Aorta (tissue), 5 donors: ENCODE measurements around the gene RPL12. TPM values are rescaled to one million over a fixed set of nuclear protein-coding genes. Genes with fewer than 3 reads are reported as not detected.

ENCODE experiments used
- ATAC-seq: fragments of 200-7000 bp; cut with Tn5 transposase; one replicate; pipeline ENCODE4 v1.9.1; 2022; ENCODE audit warnings: moderate library complexity; ENCODE audit not compliant: low FRiP score
- DNase-seq, 2 donors: peaks; one replicate each; pipeline ENCODE4 v3.0.0-alpha.2; 2020
- H3K27ac ChIP-seq, 2 donors: one replicate each; pipeline ENCODE4 v1.5.1; 2013; ENCODE audit warnings: low read length in 2 of 2, mild to moderate bottlenecking in 2 of 2, moderate library complexity in 2 of 2, control low read depth in 1 of 2, inconsistent platforms in 1 of 2, low read depth in 1 of 2
- H3K27me3 ChIP-seq, 2 donors: one replicate each; pipeline ENCODE4 v1.6.1; 2013; ENCODE audit warnings: control low read depth in 1 of 2, low read length in 1 of 2, mild to moderate bottlenecking in 1 of 2, moderate library complexity in 1 of 2; ENCODE audit not compliant: insufficient read depth in 2 of 2, control insufficient read depth in 1 of 2
- H3K36me3 ChIP-seq, 2 donors: one replicate each; pipeline ENCODE4 v1.6.1; 2013; ENCODE audit warnings: control low read depth in 1 of 2, low read length in 1 of 2, mild to moderate bottlenecking in 1 of 2; ENCODE audit not compliant: insufficient read depth in 2 of 2, control insufficient read depth in 1 of 2
- H3K4me1 ChIP-seq, 2 donors: one replicate each; pipeline ENCODE4 v1.6.1; 2013; ENCODE audit warnings: low read length in 2 of 2, control low read depth in 1 of 2, mild to moderate bottlenecking in 1 of 2, moderate library complexity in 1 of 2; ENCODE audit not compliant: insufficient read depth in 2 of 2, control insufficient read depth in 1 of 2
- H3K4me3 ChIP-seq, 2 donors: one replicate each; pipeline ENCODE4 v1.5.1; 2013; ENCODE audit warnings: low read length in 2 of 2, control low read depth in 1 of 2, mild to moderate bottlenecking in 1 of 2
- H3K9me3 ChIP-seq: one replicate; pipeline ENCODE4 v1.6.1; 2013; ENCODE audit warnings: mild to moderate bottlenecking, low read length; ENCODE audit not compliant: control insufficient read depth
- WGBS, 2 donors: extraction: QIAGEN DNeasy Blood & Tissue Kit; methylation state at CpG; one replicate each; pipeline ENCODE4 v1.1.7; 2013; 5-methylcytosine and 5-hydroxymethylcytosine counted together
- intact Hi-C, 2 donors: fragments of 100-400 bp; cut with DNase I; formaldehyde crosslinking; loops; one replicate each; pipeline versions ENCODE4 v1.14.2 to v1.15.0; 2022
- long read RNA-seq, 2 donors: library from polyadenylated mRNA; unstranded; transcript quantifications; one replicate each; pipeline ENCODE4 v2.0.0, GENCODE V29; 2020 to 2021
- polyA plus RNA-seq, 2 donors: library from polyadenylated mRNA; stranded (reverse); fragments of 200-250 nt; gene quantifications; one replicate each; pipeline ENCODE4 v1.2.3, GENCODE V29; 2013
- total RNA-seq, 2 donors: library from RNA; stranded (reverse); fragmentation: NEBNext Ultra II Directional; extraction: Animal tissue kit (Norgen Biotek cat#: 25700); gene quantifications; one replicate each; pipeline ENCODE4 v1.2.1, GENCODE V29; 2021
- donor health status: healthy with polysubstance abuse.
- donor health status: Bipolar disorder and iron deficiency.
- donor health status: DM: no; HTN: no; CAD: no.
- donor health status: DM: no; HTN: no; CAD: no.
- donor health status: DM: yes; HTN: yes; CAD: no.

The RPL12 gene
- total RNA-seq = 100 to 1,000 TPM; 875 to 907 TPM
- 1,000 to 10,000 TPM; 2,932 to 3,006 TPM for polyA plus RNA-seq
- long read RNA-seq, donor 1, transcript RPL12-204 (7 exons, 864 nt) = minor isoform, 5 of 231 reads
- long read RNA-seq, donor 1, transcript RPL12-201 (7 exons, 633 nt) = major isoform, 197 of 231 reads
- long read RNA-seq, donor 1, partial matches to known transcripts = 15 of 231 reads
- long read RNA-seq, donor 1, other reads (novel, unspliced or antisense) = 13 of 231 reads
- long read RNA-seq, donor 2, transcript RPL12-201 (7 exons, 633 nt) = major isoform, 156 of 169 reads
- long read RNA-seq, donor 2, partial matches to known transcripts = 6 of 169 reads
- long read RNA-seq, donor 2, other reads (novel, unspliced or antisense) = 1 of 169 reads

DNA sequence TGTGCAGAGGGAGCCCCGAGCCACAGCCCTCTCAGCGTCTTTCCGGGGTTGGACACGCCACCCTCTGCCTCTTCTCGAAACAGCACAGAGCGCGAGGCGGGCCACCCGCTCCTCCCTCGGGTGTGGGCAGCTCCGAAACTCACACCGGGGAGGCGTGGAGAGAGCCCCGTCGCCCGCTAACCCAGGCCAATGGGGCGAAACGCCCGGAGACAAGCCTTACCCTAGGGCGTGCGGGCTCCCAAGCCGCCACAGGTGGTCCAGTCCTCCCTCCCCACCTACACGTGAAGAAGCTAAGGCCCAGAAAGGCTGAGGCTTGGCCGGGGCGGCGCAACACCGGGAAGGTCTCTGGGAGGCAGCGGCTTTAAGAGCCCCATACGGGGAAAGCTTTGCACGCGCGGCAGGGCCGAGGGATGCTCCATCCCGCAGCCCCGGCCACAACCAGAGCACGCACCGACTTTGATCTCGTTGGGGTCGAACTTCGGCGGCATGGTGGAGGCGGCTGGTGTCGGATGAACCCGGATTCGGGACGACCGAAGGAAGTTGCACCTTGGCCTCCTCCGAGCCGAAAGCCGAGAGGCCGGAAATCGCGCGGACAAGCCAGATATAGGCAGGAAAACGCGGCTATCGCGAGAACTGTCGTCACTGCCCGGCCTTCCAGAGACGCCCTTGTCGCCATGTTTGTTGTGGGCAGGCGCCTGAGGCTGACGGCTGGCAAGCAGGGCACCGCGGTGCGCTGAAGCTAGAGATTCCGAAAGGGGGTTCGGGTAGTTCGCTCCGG, at the start of gene RPL12, which contains the start of gene LRSAM1:
Gene RPL12, minus strand, starts transcription at position 577 of the 778 bp plus-strand sequence. Its CDS starts 89 bp downstream, at position 488.
Gene LRSAM1, plus strand, starts transcription at position 681 of the 778 bp plus-strand sequence. CDS start 3,018 bp downstream, outside the sequence.
- Histone ChIP-seq H3K27ac (peak within 1 kb of the TSS in 1 of 2 donors; percentile 71), H3K4me1 (no peaks in the 10 kb centered on the region), H3K4me3 (peak within 1 kb of the TSS; percentile 57 to 71), H3K27me3 (no peaks in the 10 kb centered on the region), H3K36me3 (peaks cover 0 to 8% of the 10 kb centered on the region in 2 donors), H3K9me3 (no peaks in the 10 kb centered on the region)
- ATAC-seq (peak; percentile 96), DNase-seq (peak; percentile 98 to 100)
- 1 to 2% methylated on average over 71 of the region's 71 CpGs for WGBS, 2 donors
- intact Hi-C loops = no loop called here

DNA sequence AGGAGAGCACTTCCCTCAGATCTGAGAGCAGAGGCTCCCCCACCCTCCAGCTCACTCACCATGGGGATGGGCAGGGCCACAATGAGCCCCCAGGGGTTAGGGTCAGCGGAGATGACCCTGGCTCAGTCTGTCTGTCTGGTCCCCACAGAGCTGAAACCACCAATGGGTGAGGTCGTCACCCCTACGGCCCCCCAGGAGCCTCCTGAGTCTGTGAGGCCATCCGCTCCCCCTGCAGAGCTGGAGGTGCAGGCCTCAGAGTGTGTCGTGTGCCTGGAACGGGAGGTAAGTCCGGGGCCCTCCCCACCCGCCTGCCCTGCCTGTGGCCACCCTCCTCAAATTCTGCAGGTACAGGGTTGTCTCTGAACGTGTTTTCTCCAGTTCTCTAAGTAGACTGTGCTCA, 49.7 kb upstream of the RPL12 start:
- Histone ChIP-seq H3K4me3 (no peak overlapping the region), H3K4me1 (no peaks in the 10 kb centered on the region), H3K36me3 (no peaks in the 10 kb centered on the region), H3K9me3 (no peaks in the 10 kb centered on the region), H3K27ac (no peak overlapping the region), H3K27me3 (no peaks in the 10 kb centered on the region)
- WGBS, 2 donors = 84 to 85% methylated on average over 9 of the region's 9 CpGs
- ATAC-seq (no peak), DNase-seq (no peak)
- intact Hi-C loops = loop anchor here (5.0 to 10.0 kb wide), 4 partner anchors 224 to 424 kb away; partner anchors contain the start of gene TOR2A (in 1 of the 2)

DNA sequence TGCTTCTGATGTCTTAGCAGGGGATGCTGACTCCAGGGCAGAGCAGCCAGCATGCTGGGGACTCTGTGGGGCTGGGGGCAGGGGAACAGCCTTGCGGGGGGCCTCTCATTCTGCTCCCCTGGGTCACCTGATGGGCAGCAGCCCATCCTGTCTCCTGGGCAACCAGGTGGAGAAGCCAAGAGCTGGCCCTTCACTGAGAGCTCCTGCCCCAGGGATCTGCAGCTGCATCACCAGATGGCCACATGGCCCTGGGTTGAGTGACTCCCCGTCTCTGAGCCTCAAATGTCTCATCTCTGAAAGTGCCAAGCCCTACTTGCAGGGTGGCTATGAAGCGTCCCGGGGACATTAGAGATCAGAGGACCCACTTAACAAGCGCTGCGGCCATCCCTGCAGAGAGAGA, 49.2 kb upstream of the RPL12 start:
- intact Hi-C loops = loop anchor here (5.0 to 10.0 kb wide), 4 partner anchors 224 to 424 kb away; partner anchors contain the start of gene TOR2A (in 1 of the 2)
- H3K9me3 ChIP-seq = no peaks in the 10 kb centered on the region
- ATAC-seq (no peak), DNase-seq (no peak)
- no peak overlapping the region for H3K27ac ChIP-seq
- WGBS, 2 donors = 81 to 86% methylated on average over 6 of the region's 6 CpGs
- H3K4me3 ChIP-seq = no peak overlapping the region
- H3K27me3 ChIP-seq = no peaks in the 10 kb centered on the region
- no peaks in the 10 kb centered on the region for H3K4me1 ChIP-seq
- H3K36me3 ChIP-seq = no peaks in the 10 kb centered on the region

DNA sequence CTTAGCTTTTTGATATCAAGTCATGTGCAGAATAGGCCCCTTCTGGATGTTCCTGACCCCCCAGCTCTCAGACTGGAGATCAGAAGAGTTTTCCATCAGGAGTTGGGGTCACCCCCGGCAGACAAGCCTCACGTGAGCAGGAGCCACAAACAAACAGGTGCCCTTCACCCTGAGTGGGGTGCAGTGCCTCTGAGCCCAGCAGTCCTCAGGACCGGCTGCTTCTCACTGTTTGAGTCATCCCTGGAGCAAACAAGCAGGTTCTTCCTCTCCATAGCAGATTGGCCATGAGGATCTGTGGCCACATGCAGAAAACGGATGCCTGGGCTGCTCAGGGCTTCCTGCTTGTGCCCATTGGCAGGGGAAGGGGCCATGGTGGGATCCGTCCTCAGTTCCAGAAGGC, 47.1 kb upstream of the RPL12 start:
- Histone ChIP-seq H3K4me3 (no peak overlapping the region), H3K36me3 (no peaks in the 10 kb centered on the region), H3K9me3 (no peaks in the 10 kb centered on the region), H3K4me1 (no peaks in the 10 kb centered on the region), H3K27ac (no peak overlapping the region), H3K27me3 (no peaks in the 10 kb centered on the region)
- intact Hi-C loops = no loop called here
- no peak for DNase-seq
- WGBS, 2 donors = 89 to 91% methylated on average over 5 of the region's 5 CpGs
- no peak for ATAC-seq

DNA sequence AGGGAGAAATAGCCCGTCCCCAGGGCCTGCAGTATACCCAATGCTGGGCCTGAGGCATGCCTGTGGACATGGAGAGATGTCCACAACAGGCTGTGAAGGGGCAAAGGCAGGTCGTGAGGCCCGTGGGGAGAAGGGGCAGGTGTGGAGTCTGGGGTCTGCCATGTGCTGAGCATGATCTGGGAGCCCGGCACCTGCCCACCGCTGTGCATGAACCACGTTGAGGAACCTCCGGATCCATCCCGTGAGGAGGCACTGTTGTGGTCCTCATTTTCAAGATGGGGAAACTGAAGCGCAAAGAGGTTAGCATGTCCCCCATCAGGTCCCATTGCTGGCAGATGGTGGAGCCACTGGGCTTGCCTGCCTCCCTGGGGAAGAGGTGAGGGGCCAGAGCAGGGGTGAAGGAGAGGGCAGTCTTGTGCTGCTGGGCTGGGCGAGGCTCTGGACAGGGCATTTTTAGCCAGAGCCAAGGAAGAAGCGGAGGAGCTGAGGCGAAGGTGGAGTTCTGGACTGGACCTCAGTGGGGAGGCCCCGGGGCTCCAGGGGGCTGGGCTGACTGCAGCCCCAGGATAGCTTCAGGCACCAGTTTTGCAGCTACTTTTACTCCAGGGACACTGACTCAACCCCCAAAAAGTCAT, 46.6 kb upstream of the RPL12 start:
- intact Hi-C loops = no loop called here
- ATAC-seq (no peak), DNase-seq (no peak)
- no peak overlapping the region for H3K4me3 ChIP-seq
- H3K36me3 ChIP-seq = no peaks in the 10 kb centered on the region
- WGBS, 2 donors = 89 to 90% methylated on average over 13 of the region's 13 CpGs
- H3K27me3 ChIP-seq = no peaks in the 10 kb centered on the region
- H3K9me3 ChIP-seq = no peaks in the 10 kb centered on the region
- H3K4me1 ChIP-seq = no peaks in the 10 kb centered on the region
- H3K27ac ChIP-seq = no peak overlapping the region

DNA sequence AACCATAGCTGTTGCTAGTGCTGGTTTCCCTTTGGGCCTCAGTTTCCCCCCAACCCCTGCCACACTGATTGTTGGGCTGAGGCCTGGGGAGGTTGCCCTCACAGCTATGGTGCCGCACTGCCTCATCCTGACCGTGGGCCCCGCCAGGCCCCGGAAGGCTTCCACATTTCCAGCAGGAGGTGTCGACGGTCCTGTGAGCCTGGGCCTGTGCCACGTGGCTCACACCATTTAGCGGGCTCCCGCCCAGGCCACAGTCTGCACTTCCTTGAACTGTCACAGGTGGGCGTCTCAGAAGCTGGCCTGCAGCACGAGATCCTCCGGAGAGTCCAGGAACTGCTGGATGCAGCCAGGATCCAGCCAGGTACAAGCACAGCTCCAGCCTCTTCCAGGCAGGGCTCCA, 45.8 kb upstream of the RPL12 start:
- Histone ChIP-seq H3K4me3 (no peak overlapping the region), H3K4me1 (no peaks in the 10 kb centered on the region), H3K9me3 (no peaks in the 10 kb centered on the region), H3K27me3 (no peaks in the 10 kb centered on the region), H3K27ac (no peak overlapping the region), H3K36me3 (no peaks in the 10 kb centered on the region)
- ATAC-seq = no peak
- 84 to 85% methylated on average over 12 of the region's 12 CpGs for WGBS, 2 donors
- no peak for DNase-seq
- intact Hi-C loops = no loop called here

DNA sequence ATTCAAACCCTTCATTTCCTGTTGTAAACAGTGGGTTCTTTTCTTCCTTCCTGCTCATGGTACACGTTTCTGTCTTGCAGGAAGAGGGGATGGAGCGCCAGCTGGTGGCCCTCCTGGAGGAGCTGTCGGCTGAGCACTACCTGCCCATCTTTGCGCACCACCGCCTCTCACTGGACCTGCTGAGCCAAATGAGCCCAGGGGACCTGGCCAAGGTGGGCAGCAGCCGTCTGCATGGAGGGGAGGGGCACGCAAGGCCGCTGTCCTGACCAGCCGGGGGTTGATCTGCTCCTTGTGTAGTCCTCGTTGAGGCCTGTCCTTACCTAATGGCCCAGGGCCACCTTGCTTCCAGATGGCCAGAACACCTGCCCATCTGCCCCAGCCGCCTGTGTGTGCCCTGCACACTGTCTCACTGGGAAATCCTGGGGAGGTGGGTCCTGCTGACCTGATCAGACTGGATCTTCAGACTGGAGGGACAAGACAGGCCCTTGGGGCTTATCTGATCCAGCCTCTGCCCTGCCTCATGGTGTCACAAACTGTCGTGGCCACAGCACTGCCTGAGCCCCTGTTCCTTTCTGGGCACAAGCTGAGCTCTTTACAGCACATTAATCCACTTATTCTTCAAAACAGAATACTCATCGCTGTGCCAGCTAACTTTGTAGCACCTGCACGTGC, 44.8 kb upstream of the RPL12 start:
- no peaks in the 10 kb centered on the region for H3K27me3 ChIP-seq
- no peaks in the 10 kb centered on the region for H3K4me1 ChIP-seq
- intact Hi-C loops = no loop called here
- peaks cover 0 to 2% of the 10 kb centered on the region in 2 donors for H3K36me3 ChIP-seq
- DNase-seq (no peak), ATAC-seq (no peak)
- WGBS, 2 donors = 82 to 83% methylated on average over 14 of the region's 14 CpGs
- H3K27ac ChIP-seq = peak overlapping the region; percentile 35 to 71
- no peaks in the 10 kb centered on the region for H3K9me3 ChIP-seq
- no peak overlapping the region for H3K4me3 ChIP-seq

DNA sequence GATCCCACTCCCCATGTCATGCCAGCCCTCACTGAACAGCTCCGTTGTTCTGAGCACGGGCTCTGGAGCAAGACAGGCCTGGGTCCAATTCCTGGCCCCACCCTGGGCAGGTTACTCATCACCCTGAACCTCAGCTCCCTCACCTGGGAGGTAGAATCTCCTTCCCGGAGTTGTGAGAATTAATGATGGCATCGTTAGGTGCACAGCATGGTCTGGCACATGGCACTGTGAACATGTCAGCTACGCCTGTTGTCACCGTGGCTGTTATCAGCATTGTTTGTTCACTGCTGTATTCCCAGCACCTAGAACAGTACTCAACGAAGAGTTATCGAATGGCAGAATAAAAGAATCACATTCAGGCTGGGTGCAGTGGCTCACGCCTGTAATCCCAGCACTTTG, 43.1 kb upstream of the RPL12 start:
- Histone ChIP-seq H3K36me3 (peaks cover 0 to 4% of the 10 kb centered on the region in 2 donors), H3K4me3 (no peak overlapping the region), H3K27ac (peak overlapping the region in 1 of 2 donors; percentile 35), H3K27me3 (no peaks in the 10 kb centered on the region), H3K4me1 (no peaks in the 10 kb centered on the region), H3K9me3 (no peaks in the 10 kb centered on the region)
- DNase-seq (no peak), ATAC-seq (no peak)
- 84 to 92% methylated on average over 9 of the region's 9 CpGs for WGBS, 2 donors
- intact Hi-C loops = no loop called here
